Ectodermal cell (in vitro differentiated cells): ENCODE results near the gene MAP7D3.
A peak's percentile ranks its signal among the peaks of the same experiment; 100 is the strongest.
"Not testable (repeated sequence)": the region's sequence is repeated elsewhere in the genome, so short reads cannot be mapped to it uniquely, and the experiment has no call there.

Experiments used
- H3K27ac ChIP-seq: 2 replicates; pipeline ENCODE4 v1.7.0; 2013; ENCODE audit warnings: mild to moderate bottlenecking, low read depth, low read length; ENCODE audit not compliant: insufficient read depth, poor library complexity, severe bottlenecking
- H3K27me3 ChIP-seq: 2 replicates; pipeline ENCODE4 v1.7.0; 2013; ENCODE audit warnings: mild to moderate bottlenecking, low read length; ENCODE audit not compliant: insufficient read depth, control insufficient read depth, poor library complexity, severe bottlenecking
- H3K36me3 ChIP-seq: one replicate; pipeline ENCODE4 v1.7.0; 2013; ENCODE audit warnings: low read length; ENCODE audit not compliant: control insufficient read depth, insufficient read depth
- H3K4me1 ChIP-seq: one replicate; pipeline ENCODE4 v1.7.0; 2013; ENCODE audit warnings: low read length; ENCODE audit not compliant: control insufficient read depth, insufficient read depth
- H3K4me3 ChIP-seq: 2 replicates; pipeline ENCODE4 v1.7.0; 2013; ENCODE audit warnings: low read depth, low read length, control low read depth; ENCODE audit not compliant: insufficient read depth
- H3K9me3 ChIP-seq: 2 replicates; pipeline ENCODE4 v1.7.0; 2013; ENCODE audit warnings: mild to moderate bottlenecking, low read length, moderate library complexity; ENCODE audit not compliant: control insufficient read depth
- WGBS, 2 experiments: methylation state at CpG; one replicate each; pipeline ENCODE4 v1.1.7; 2013; ENCODE audit warnings: missing lambda C conversion rate in 2 of 2; 5-methylcytosine and 5-hydroxymethylcytosine counted together

The MAP7D3 gene

DNA sequence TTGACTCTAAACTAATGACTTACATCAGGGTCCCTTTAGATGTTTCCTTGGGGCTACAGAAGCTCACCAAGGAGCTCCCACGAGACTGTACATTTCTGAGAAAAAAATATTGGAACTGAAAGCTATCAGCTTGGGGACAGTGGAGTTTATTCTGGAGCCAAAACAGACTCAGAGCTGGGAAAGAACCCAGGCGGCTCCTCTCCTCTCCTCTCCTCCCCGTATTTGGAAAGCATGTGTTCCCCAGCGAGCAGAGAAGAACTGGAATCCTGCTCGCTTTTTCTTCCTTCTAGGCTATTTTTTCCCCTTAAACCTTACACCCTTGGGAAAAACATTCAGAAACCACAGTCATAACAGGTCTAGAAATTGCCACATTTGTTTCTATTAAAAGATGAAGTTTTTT, 4.3 kb upstream of the MAP7D3 start:
- Histone ChIP-seq H3K4me1 (no peaks in the 10 kb centered on the region), H3K27ac (no peak overlapping the region), H3K27me3 (no peaks in the 10 kb centered on the region), H3K9me3 (no peaks in the 10 kb centered on the region), H3K36me3 (no peaks in the 10 kb centered on the region), H3K4me3 (no peak overlapping the region)
- 77 to 81% methylated on average over 4 to 5 of the region's 5 CpGs for WGBS, 2 experiments

DNA sequence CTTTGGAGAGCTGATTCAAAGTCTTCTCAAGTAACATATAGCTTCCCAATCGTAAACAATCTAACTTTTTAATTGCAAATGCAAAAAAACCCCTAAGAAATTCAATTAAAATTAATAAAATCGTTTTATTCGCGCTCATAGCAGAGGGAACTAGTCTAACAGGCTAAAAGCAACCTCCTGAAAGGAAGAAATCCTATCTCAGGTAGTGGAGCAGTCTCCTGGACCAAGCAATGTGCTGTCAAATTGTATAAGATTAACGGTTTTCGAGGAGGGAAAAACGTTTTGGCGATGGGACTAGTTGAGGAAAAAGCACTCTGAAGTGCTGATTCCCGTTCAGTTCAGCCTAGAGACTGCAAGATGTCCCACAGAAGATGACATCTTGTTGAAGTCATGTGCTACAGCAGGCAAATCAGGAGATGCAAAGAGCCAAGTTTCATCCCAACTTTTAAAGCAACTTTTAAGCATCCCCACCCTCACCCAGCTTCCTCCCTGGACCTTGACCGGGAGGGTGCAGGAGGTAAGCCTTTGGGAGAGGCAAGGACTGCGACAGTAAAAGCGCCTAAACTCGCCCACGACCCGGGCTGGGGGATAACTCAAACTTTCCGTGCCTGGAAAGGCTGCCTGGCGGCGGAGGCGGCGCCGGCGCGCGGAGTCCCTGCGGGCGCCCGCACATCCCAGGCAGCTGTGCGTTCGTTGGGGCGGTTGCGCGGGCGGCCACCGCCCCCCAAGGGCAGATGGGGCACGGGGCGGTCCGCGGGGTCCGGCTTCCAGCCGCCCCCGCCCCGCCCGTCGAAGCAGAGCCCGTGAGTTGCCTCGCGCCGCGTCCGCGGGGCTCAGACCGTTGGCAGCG, 784 bp downstream of the MAP7D3 start:
- Histone ChIP-seq H3K4me1 (no peaks in the 10 kb centered on the region), H3K27me3 (no peaks in the 10 kb centered on the region), H3K36me3 (no peaks in the 10 kb centered on the region), H3K27ac (no peak overlapping the region), H3K9me3 (no peaks in the 10 kb centered on the region), H3K4me3 (peak overlapping the region; percentile 60)
- WGBS, 2 experiments, result 6% methylated on average over 53 of the region's 53 CpGs

DNA sequence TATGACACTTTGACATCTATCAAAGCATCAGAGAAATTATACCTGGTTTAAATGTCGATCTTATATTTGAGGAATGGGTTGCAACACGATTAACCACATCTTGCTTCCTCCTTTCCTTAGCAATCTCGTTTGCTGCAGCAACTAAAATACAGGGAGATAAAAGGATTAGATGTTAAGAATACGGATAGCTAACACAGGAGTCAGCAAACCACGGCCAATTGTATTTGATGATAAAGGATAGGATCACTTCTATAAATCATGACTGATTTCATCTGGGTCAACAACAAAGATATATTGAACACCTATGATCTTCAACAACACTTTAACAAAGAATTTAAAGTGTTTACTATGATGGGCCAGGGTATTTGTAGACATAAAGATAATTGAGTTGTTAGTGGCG, 5.0 kb downstream of the MAP7D3 start:
- 95 to 100% methylated on average over 2 of the region's 6 CpGs for WGBS, 2 experiments
- no peaks in the 10 kb centered on the region for H3K9me3 ChIP-seq
- H3K27ac ChIP-seq, result no peak overlapping the region
- no peak overlapping the region for H3K4me3 ChIP-seq
- H3K4me1 ChIP-seq, result no peaks in the 10 kb centered on the region
- no peaks in the 10 kb centered on the region for H3K27me3 ChIP-seq
- H3K36me3 ChIP-seq, result no peaks in the 10 kb centered on the region

DNA sequence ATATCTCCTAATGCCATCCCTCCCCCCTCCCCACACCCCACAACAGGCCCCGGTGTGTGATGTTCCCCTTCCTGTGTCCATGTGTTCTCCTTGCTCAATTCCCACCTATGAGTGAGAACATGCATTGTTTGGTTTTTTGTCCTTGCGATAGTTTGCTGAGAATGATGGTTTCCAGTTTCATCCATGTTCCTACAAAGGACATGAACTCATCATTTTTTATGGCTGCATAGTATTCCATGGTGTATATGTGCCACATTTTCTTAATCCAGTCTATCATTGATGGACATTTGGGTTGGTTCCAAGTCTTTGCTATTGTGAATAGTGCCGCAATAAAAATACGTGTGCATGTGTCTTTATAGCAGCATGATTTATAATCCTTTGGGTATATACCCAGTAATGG, 13.4 kb downstream of the MAP7D3 start:
- WGBS, 2 experiments, result no CpG with 5 or more reads among the region's 4 CpGs
- H3K9me3 ChIP-seq, H3K4me1 ChIP-seq, H3K27ac ChIP-seq, H3K4me3 ChIP-seq, H3K27me3 ChIP-seq, H3K36me3 ChIP-seq: not testable (repeated sequence)

DNA sequence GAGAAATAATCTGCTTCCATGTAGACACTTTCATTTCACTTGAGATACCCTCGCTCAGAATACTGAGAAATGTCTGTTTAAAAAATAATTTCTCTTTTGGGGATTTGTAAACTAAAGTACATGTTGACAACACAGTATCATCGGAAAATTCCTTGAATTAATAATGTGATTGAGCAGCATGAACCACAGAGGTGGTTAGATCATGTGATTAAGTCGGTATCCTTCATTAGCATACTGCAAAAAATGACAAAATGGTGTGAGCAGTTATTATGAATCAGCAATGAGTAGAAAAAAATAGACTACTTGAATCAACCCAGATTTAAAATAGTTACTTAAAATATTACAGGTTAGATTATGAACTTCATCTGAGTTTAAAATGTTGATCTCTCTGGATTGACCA, 14.1 kb downstream of the MAP7D3 start:
- no peaks in the 10 kb centered on the region for H3K27me3 ChIP-seq
- no peak overlapping the region for H3K4me3 ChIP-seq
- WGBS, 2 experiments, result 87 to 94% methylated on average over 2 to 3 of the region's 3 CpGs
- no peaks in the 10 kb centered on the region for H3K4me1 ChIP-seq
- no peak overlapping the region for H3K27ac ChIP-seq
- no peaks in the 10 kb centered on the region for H3K9me3 ChIP-seq
- H3K36me3 ChIP-seq, result no peaks in the 10 kb centered on the region

DNA sequence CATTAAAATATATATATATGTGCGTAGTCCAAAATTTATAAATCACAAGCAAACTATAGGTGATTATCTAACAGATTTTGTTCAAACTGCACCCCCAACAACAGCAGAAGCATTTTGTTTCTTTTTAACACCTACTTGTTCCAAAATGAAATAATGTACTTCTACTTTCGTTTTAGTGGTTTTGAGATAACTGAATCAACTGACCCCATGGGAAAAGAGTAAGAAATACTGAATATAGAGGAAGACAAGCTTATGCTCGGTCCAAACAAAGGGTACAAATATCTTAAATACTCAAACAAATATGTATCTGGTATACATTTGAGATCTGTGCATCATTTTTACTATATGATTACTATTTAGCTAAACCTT, 22.4 kb downstream of the MAP7D3 start:
- H3K9me3 ChIP-seq, result no peaks in the 10 kb centered on the region
- no peak overlapping the region for H3K27ac ChIP-seq
- 100% methylated on average over 1 of the region's 3 CpGs; no CpG with 5 or more reads in 1 of the 2 experiments for WGBS, 2 experiments
- no peaks in the 10 kb centered on the region for H3K27me3 ChIP-seq
- H3K4me1 ChIP-seq, result no peaks in the 10 kb centered on the region
- H3K36me3 ChIP-seq, result peaks cover 3% of the 10 kb centered on the region
- no peak overlapping the region for H3K4me3 ChIP-seq

DNA sequence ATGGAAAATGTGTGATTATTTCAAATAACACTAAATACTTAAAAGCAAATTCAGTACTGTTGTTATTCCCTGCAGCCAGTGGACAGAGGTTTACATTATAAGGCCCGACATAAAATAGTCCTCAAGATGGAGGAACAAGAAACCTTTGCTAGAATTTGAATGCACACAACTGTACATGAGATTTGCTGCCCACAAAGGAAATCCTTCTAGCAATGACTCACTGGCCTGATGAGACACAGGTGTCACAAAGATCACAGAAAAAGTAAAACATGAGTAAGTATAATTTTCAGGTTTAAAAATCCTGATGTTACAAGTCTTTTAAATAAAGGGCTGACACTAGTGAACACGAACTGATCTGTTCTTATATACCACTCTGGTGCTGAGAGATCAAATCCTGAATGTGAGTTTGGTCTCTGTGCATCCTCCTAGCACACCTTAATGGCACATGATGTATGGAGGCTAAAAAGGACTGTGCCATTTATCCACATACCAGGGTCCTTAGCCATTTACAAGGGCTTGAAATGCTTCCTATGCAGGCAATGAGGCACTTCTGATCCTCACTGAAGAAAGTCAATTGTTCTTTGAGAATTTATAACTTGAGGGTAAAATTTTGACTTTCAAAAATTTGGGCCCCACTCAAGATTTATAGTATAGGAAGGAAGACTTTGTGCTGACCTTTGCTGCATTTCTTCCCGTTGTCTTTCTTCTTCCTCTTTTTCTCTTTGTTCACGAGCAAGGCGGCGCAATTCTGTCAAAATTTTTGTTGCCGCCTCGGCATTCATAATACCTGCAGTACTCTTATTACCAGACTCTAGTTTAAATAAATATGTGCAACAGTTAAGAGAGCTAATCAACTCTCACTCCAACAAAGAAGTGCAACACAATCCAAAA, 23.0 kb downstream of the MAP7D3 start:
- no peaks in the 10 kb centered on the region for H3K9me3 ChIP-seq
- 94 to 95% methylated on average over 6 to 7 of the region's 8 CpGs for WGBS, 2 experiments
- H3K36me3 ChIP-seq, result peaks cover 3% of the 10 kb centered on the region
- H3K27ac ChIP-seq, result no peak overlapping the region
- no peak overlapping the region for H3K4me3 ChIP-seq
- H3K27me3 ChIP-seq, result no peaks in the 10 kb centered on the region
- H3K4me1 ChIP-seq, result no peaks in the 10 kb centered on the region

DNA sequence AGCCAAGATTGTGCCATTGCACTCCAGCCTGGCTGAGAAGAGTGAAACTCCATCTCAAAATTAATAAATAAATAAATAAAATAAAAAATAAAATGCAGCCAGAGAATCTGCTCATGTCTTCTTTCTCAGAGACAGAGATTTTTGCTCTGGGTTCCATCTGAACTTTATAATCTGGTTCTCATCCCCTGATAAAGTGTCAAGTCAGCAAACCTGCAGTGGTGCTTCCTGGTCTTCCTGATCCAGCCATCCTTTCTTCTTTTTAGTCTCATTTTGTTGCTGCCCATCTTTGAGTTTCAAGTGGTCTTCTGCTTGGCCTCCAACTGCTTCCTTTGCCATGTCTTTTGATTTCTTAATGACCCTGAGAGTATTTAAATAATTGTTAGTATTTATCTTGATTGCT, 24.1 kb downstream of the MAP7D3 start:
- Histone ChIP-seq H3K9me3 (no peaks in the 10 kb centered on the region), H3K4me1 (no peaks in the 10 kb centered on the region), H3K27me3 (no peaks in the 10 kb centered on the region), H3K27ac (no peak overlapping the region), H3K4me3 (no peak overlapping the region), H3K36me3 (peaks cover 3% of the 10 kb centered on the region)

DNA sequence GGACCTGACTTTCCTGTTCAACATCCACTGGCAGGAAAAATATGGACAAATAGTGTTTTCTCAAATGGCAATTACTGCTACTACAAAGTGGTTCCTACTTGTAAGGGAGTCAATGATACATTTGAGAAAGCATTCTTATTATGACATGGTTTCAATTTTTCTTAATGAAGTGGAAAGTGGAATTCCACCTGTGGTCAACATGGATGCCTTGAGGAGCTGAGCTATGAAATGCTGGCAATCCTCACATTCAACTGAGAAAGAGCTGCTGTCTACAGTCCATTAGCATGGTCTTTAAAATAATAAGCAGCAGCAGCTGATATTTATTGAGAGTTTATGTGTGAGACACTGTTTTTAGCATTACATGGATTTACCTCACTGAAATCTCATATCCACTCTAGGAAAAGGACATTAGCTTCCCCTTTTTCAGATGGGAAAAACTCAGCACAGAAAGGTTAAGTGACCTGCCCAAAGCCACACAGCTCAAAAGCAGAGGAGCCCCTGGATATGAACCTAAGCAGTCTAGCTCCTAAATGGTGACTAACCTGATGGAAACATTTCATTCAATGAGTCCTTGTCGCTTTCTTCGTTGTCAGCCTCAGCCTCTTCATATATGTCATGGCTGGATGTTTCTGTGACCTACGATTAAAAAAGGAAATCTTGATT, 29.2 kb downstream of the MAP7D3 start:
- no peak overlapping the region for H3K4me3 ChIP-seq
- no peaks in the 10 kb centered on the region for H3K9me3 ChIP-seq
- H3K4me1 ChIP-seq, result no peaks in the 10 kb centered on the region
- no peak overlapping the region for H3K27ac ChIP-seq
- peaks cover 3% of the 10 kb centered on the region for H3K36me3 ChIP-seq
- 97% methylated on average over 3 of the region's 3 CpGs for WGBS, 2 experiments
- no peaks in the 10 kb centered on the region for H3K27me3 ChIP-seq

DNA sequence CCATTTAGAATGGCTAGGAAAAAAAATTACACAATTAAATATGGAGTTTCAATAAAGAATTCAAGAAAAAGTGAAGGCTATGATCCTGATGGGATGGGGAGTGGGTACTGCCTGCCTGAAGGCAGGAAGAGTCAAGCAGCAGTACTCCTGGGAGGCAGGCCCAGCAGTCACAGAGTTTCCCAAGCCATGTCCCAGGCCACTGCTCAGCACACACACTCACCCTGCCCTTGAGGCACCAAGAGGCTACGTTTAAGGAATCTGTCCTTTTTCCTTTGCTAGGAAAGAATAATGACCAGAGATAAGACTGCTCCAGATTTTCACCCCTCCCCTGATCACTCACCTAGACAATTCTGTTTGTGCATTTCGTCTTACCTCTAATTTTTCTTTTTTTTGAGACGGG, 30.2 kb downstream of the MAP7D3 start:
- Histone ChIP-seq H3K27ac (no peak overlapping the region), H3K36me3 (peaks cover 3% of the 10 kb centered on the region), H3K4me3 (no peak overlapping the region), H3K4me1 (no peaks in the 10 kb centered on the region), H3K9me3 (no peaks in the 10 kb centered on the region), H3K27me3 (no peaks in the 10 kb centered on the region)
- 86 to 97% methylated on average over 3 of the region's 3 CpGs for WGBS, 2 experiments
